Diencephalon (tissue), 1 donor: Measurements from ENCODE around the gene CFAP97D2. TPM values are rescaled to one million over a fixed set of nuclear protein-coding genes. Genes with fewer than 3 reads are reported as not detected.

Source experiments
- small RNA-seq: library from RNA; depleted of rRNA; stranded (forward); fragments of <200 nt; gene quantifications from one replicate; pipeline ENCODE3, GENCODE V24; 2014
- total RNA-seq: library from RNA; depleted of rRNA; stranded (reverse); fragments of >200 nt; gene quantifications from one replicate; pipeline ENCODE4 v1.2.3, GENCODE V29; 2014

CFAP97D2 gene
- total RNA-seq, result 0.23 TPM

DNA sequence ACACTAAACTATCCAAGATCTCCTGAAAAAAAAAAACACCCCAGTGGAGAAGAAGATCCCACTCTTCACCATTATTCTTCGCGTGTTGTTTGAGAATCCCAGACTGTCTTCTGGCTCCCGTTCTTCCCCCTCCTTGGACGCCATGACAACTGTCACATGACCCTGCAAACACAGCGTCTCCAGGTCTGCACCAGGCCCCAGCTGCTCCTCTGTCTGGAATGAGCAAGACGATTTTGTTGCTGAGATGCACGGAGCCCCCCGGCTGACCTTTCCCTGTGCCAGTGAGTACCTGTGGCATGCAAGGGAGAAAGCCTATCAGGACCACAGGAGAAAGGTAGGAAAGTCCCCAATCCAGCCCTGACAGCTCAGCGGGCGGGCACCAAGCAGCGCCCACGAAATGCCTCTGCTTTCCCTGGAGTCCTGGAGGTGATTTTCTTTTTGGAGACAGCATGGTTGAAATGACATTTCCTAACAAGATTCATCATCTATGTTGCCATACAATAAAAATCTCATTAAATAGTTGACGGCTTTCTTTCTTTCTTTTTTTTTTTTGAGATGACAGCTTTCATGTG, at the start of gene CFAP97D2:
TSS of gene CFAP97D2 (plus strand) at position 171 of the 572 bp plus-strand sequence. CDS start at position 245, 74 bp downstream.

DNA sequence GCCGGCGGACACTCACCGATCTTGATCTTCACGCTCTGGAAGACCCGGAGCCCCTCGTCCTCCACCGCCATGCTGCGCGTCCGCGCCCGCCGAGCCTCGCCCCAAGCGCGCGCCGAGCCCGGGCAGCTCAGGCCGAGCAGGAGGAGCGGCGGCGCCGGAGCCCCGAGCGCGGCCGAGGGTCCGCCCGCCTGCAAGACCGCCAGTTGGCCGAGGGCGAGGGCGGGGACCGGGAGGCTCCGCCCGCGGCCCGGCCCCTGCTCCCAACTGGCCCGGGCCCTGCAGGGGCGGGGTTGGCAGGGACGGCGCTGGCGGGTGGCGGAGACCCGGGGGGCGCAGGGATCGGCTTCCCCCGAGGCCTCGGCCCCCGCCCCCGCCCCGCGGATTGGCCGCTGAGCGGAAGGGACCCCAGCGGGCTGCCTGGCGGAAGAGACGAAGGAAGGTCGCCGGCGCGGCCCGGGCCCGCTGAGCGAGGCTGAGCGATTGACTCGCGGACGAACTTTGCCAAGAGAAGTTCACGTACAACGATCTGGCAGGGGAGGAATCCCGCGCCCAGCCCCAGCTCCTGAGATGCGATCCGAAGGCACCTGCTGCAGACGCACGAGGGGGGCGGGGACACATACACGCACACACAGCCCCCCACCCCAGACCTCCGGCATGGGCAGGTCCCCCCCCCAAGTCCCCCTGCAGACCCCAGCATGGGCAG, 46.5 kb upstream of the CFAP97D2 start, which contains the start of gene RASA3:
TSS of gene RASA3 (minus strand) at position 205 of the 703 bp plus-strand sequence. CDS start at position 71, 134 bp downstream.

DNA sequence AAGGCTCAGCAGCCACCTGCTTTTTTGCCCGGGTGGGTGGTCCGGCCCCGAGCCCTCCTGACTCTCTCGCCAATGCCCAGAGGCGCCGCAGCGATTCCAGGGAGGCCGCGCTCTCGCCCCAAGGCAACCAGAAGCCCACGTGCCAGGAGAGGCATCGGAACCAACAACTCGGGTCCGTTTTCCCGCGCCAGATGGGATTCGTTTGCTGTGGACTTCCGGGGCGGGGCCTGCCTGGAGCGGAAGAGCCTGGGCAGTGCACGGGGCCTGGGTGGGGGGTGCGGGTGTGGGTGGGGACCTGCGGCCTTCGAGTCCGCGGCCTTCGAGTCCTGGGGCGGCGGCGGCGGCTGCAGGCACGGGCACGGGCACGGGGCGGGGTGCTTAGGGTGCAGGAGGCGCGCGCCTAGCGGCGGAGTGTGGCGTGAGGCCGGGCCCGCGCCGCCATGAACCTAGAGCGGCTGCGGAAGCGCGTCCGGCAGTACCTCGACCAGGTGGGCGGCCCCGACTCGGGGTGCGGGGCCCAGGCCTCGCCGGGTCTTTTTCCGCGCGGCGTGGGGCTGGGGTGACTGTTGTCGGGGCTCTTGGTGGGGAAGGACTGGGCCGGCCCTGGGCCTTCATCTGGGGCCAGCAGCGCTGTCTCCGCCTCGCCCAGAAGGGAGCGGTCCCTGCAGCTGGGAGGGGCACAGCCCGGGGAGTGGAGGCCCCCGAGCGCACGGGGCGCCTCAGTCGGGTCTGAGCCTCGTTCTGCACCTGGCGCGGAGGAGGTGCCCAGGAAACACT, 55.8 kb downstream of the CFAP97D2 start, which contains the start of gene CDC16:
TSS of gene CDC16 (plus strand) at position 253 of the 777 bp plus-strand sequence. CDS start at position 441, 188 bp downstream.

Small RNA genes within 50 kb of the gene (small RNA-seq; reads per million reads assigned to genes)
- not detected for gene MIR548AR

Other genes with a start within 250 kb of the CFAP97D2 start
- gene C13orf46, start 205.2 kb upstream of the CFAP97D2 start, total RNA-seq, result 0.23 TPM
- gene RASA3, start 46.6 kb upstream of the CFAP97D2 start, total RNA-seq, result 15.0 TPM
- gene CDC16, start 55.6 kb downstream of the CFAP97D2 start, total RNA-seq, result 62.7 TPM
- gene UPF3A, start 102.3 kb downstream of the CFAP97D2 start, total RNA-seq, result 62.7 TPM
- gene CHAMP1, start 135.2 kb downstream of the CFAP97D2 start, total RNA-seq, result 8.8 TPM